ENCODE measurements around the gene ATXN7L3B.

GRCh38 chr12:74490390-74491064 is 47.1 kb upstream of the ATXN7L3B start:
- TF ChIP-seq EP300 (IDR thresholded peaks at IDR 0.05) (no peak), POLR2A (IDR thresholded peaks at IDR 0.05) (no peak), CTCF (IDR thresholded peaks at IDR 0.05) (no peak)

Data from ovary (tissue), 3 donors.